Measurements from ENCODE around the gene TPTE2.
"Not testable (repeated sequence)": the region's sequence is repeated elsewhere in the genome, so short reads cannot be mapped to it uniquely, and the experiment has no call there.

DNA sequence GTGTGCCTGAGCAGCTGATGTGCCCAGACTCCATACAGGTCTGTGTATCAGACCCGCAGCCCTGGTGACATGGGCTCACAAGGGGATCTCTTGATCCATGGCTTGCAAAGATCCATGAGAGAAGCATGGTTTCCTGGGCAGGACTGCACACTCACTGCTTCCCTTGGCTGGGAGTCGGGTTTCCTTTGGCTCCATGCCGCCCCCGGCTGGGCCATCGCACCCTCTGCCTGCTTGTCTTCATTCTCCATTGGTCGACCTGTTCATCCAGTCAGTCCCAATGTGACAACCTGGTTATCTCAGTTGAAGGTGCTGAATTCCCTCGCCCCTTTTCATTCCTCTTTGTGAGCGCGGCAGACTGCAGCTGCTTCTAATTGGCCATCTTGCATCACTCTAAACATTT, 101.2 kb downstream of the TPTE2 start:
- not testable (repeated sequence) for TF ChIP-seq EZH2 (IDR thresholded peaks at IDR 0.05; ENCODE audit: borderline replicate concordance, low read length)
- TF ChIP-seq, protein P1, sequence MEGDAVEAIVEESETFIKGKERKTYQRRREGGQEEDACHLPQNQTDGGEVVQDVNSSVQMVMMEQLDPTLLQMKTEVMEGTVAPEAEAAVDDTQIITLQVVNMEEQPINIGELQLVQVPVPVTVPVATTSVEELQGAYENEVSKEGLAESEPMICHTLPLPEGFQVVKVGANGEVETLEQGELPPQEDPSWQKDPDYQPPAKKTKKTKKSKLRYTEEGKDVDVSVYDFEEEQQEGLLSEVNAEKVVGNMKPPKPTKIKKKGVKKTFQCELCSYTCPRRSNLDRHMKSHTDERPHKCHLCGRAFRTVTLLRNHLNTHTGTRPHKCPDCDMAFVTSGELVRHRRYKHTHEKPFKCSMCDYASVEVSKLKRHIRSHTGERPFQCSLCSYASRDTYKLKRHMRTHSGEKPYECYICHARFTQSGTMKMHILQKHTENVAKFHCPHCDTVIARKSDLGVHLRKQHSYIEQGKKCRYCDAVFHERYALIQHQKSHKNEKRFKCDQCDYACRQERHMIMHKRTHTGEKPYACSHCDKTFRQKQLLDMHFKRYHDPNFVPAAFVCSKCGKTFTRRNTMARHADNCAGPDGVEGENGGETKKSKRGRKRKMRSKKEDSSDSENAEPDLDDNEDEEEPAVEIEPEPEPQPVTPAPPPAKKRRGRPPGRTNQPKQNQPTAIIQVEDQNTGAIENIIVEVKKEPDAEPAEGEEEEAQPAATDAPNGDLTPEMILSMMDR (IDR thresholded peaks at IDR 0.05; ENCODE audit: low read length) = not testable (repeated sequence)

All from OCI-LY1 (cell line).